ENCODE results near the gene HABP2.

Gene HABP2

GRCh38 chr10:113563306-113564088 lies 10.6 kb downstream of the HABP2 start:
- H3K27ac ChIP-seq = peak overlapping the region; percentile 27; the same call in 1 of the 2 replicates
- no peak for TF ChIP-seq ZFX (IDR thresholded peaks at IDR 0.05)
- peak; percentile 99 for TF ChIP-seq CTCF (conservative IDR thresholded peaks at IDR 0.05)

- TF ChIP-seq CTCF (conservative IDR thresholded peaks at IDR 0.05) (no peak), ZFX (IDR thresholded peaks at IDR 0.05) (no peak)
- no peak overlapping the region for H3K27ac ChIP-seq
These were observed 12.5 kb downstream of the HABP2 start for GRCh38 chr10:113565364-113565763.

GRCh38 chr10:113566888-113567287 lies 14.0 kb downstream of the HABP2 start:
- H3K27ac ChIP-seq = no peak overlapping the region
- no peak for TF ChIP-seq ZFX (IDR thresholded peaks at IDR 0.05)
- TF ChIP-seq CTCF (conservative IDR thresholded peaks at IDR 0.05) = no peak

GRCh38 chr10:113569576-113569975 lies 16.7 kb downstream of the HABP2 start:
- H3K27ac ChIP-seq = no peak overlapping the region
- no peak for TF ChIP-seq CTCF (conservative IDR thresholded peaks at IDR 0.05)
- TF ChIP-seq ZFX (IDR thresholded peaks at IDR 0.05) = no peak

GRCh38 chr10:113572520-113573290 lies 19.9 kb downstream of the HABP2 start:
- H3K27ac ChIP-seq = no peak overlapping the region
- TF ChIP-seq ZFX (IDR thresholded peaks at IDR 0.05) = no peak

GRCh38 chr10:113573368-113573767 lies 20.5 kb downstream of the HABP2 start:
- TF ChIP-seq ZFX (IDR thresholded peaks at IDR 0.05) = no peak
- no peak for TF ChIP-seq CTCF (conservative IDR thresholded peaks at IDR 0.05)
- no peak overlapping the region for H3K27ac ChIP-seq

GRCh38 chr10:113576852-113577251 lies 24.0 kb downstream of the HABP2 start:
- TF ChIP-seq CTCF (conservative IDR thresholded peaks at IDR 0.05) (no peak), ZFX (IDR thresholded peaks at IDR 0.05) (no peak)
- H3K27ac ChIP-seq = no peak overlapping the region
